Panc1 (cell line): Measurements from ENCODE around the gene DCLK2. TPM values are rescaled to one million over a fixed set of nuclear protein-coding genes. Genes with fewer than 3 reads are reported as not detected.

Experiments
- ATAC-seq: fragments of 200-7000 bp; cut with Tn5 transposase; 2 replicates; pipeline ENCODE4 v1.9.1; 2020; ENCODE audit warnings: mild to moderate bottlenecking, moderate library complexity
- BruUV-seq: library from RNA; stranded (reverse); fragments of 400-500 nt; replicated peaks from 2 replicates; lab custom pipeline; 2021; lab: Mats Ljungman, UMichigan
- CTCF ChIA-PET: fragments of 300-600 bp; sonication (Branson Sonifier 250); formaldehyde crosslinking; loops from one replicate; lab custom pipeline; 2022; ENCODE audit warnings: antibody characterized with exemption; lab: Charles Lee
- POLR2A ChIA-PET: fragments of 300-600 bp; sonication (Branson Sonifier 250); formaldehyde crosslinking; loops from one replicate; lab custom pipeline; 2022; ENCODE audit warnings: antibody characterized with exemption; lab: Charles Lee
- DNase-seq: peaks from one replicate; pipeline ENCODE4 v3.0.0-alpha.2; 2010; ENCODE audit warnings: low read depth, low spot score
- H3K27ac ChIP-seq: 2 replicates; pipeline ENCODE4 v1.5.1; 2011; ENCODE audit warnings: mild to moderate bottlenecking, low read length, inconsistent platforms
- H3K27me3 ChIP-seq: fragments of 200-500 bp; sonication (Bioruptor generic); 2 replicates; pipeline ENCODE4 v1.6.0; 2014; ENCODE audit warnings: low read length, inconsistent platforms; ENCODE audit not compliant: control insufficient read depth, insufficient read depth
- H3K36me3 ChIP-seq: fragments of 200-500 bp; sonication (Bioruptor generic); 2 replicates; pipeline ENCODE4 v1.5.1; 2014; ENCODE audit warnings: inconsistent platforms, mild to moderate bottlenecking, low read length, moderate library complexity; ENCODE audit not compliant: control insufficient read depth, insufficient read depth
- H3K4me1 ChIP-seq: 2 replicates; pipeline ENCODE4 v1.5.1; 2011; ENCODE audit warnings: inconsistent platforms, mild to moderate bottlenecking, low read length, moderate library complexity; ENCODE audit not compliant: control insufficient read depth, insufficient read depth
- H3K4me3 ChIP-seq, 2 experiments: 2 replicates each; pipeline ENCODE4 v1.5.1; 2011 to 2012; ENCODE audit warnings: low read depth in 2 of 2, low read length in 2 of 2, mild to moderate bottlenecking in 2 of 2, inconsistent platforms in 1 of 2, moderate library complexity in 1 of 2
- H3K9me3 ChIP-seq: fragments of 200-500 bp; sonication (Bioruptor generic); 2 replicates; pipeline ENCODE4 v1.5.1; 2014; ENCODE audit warnings: low read depth, mild to moderate bottlenecking, inconsistent platforms, low read length, moderate library complexity; ENCODE audit not compliant: control insufficient read depth, insufficient read depth
- POLR2AphosphoS5 ChIP-seq: IDR thresholded peaks from 2 replicates; pipeline ENCODE4 v1.6.1; 2012; ENCODE audit warnings: mild to moderate bottlenecking, low read depth, low read length, moderate library complexity
- SIN3A ChIP-seq: IDR thresholded peaks from 2 replicates; pipeline ENCODE4 v1.6.1; 2012; ENCODE audit warnings: low read depth, mild to moderate bottlenecking, low read length, moderate library complexity, borderline replicate concordance; ENCODE audit not compliant: insufficient read depth
- TCF7L2 ChIP-seq: IDR thresholded peaks from 2 replicates; pipeline ENCODE4 v1.6.1; 2011; ENCODE audit warnings: mild to moderate bottlenecking, low read depth, low read length, inconsistent platforms
- in situ Hi-C: cut with HindIII; loops from 2 replicates; pipeline ENCODE4 v1.10.0; 2016; ENCODE audit warnings: low sequenced_read_pairs, low pct_unique_long_range_greater_than_20kb
- intact Hi-C: fragments of 100-400 bp; cut with micrococcal nuclease; formaldehyde crosslinking; loops from one replicate; pipeline ENCODE4 v1.10.0; 2022; ENCODE audit not compliant: unreplicated experiment
- total RNA-seq: library from RNA; stranded (reverse); gene quantifications from one replicate; pipeline ENCODE4 v1.2.1, GENCODE V29; 2021; ENCODE audit not compliant: unreplicated experiment
- TF ChIP-seq, protein P1 (sequence below): fragments of 450-650 bp; IDR thresholded peaks from 2 replicates; pipeline ENCODE4 v1.5.1; 2017; ENCODE audit warnings: mild to moderate bottlenecking
- TF ChIP-seq, protein P2 (sequence below), 2 experiments: IDR thresholded peaks; 2 replicates each; pipeline ENCODE4 v1.6.1; 2011 to 2012; ENCODE audit warnings: low read depth in 2 of 2, control low read depth in 1 of 2, low read length in 1 of 2, mild to moderate bottlenecking in 1 of 2, moderate library complexity in 1 of 2; ENCODE audit not compliant: insufficient read depth in 1 of 2

Gene DCLK2
- total RNA-seq, 1 experiment from 2014 or later, result 9.5 TPM

DNA sequence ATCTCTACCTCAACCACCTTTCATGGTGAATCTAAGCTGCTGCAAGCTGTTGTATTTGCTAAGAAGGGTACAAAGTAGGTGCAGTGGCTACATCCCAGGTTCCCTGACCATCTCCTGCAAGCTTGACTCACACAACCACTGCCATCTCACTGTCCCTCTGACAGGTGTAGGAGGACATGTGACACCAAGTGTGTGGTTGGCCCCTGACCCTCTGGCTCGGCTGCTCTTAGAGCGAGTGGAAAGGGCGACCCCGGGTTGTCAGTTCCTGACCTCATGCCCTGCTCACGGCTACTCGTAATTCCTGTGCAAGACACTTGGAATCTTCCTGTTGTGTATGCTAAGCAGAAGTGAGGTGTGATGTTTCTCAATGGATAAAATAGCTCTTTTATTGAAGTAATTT, 184.4 kb downstream of the DCLK2 start:
- H3K4me3 ChIP-seq, result no peak overlapping the region
- in situ Hi-C loops (no loop called here), intact Hi-C loops (no loop called here)
- ATAC-seq (0 out of 2 replicates have a peak, but pooled peaks have one; percentile 38), DNase-seq (no peak)
- H3K9me3 ChIP-seq, result no peaks in the 10 kb centered on the region
- POLR2A ChIA-PET, result no interaction called here
- no peak for TF ChIP-seq TCF7L2
- TF ChIP-seq, protein P1, sequence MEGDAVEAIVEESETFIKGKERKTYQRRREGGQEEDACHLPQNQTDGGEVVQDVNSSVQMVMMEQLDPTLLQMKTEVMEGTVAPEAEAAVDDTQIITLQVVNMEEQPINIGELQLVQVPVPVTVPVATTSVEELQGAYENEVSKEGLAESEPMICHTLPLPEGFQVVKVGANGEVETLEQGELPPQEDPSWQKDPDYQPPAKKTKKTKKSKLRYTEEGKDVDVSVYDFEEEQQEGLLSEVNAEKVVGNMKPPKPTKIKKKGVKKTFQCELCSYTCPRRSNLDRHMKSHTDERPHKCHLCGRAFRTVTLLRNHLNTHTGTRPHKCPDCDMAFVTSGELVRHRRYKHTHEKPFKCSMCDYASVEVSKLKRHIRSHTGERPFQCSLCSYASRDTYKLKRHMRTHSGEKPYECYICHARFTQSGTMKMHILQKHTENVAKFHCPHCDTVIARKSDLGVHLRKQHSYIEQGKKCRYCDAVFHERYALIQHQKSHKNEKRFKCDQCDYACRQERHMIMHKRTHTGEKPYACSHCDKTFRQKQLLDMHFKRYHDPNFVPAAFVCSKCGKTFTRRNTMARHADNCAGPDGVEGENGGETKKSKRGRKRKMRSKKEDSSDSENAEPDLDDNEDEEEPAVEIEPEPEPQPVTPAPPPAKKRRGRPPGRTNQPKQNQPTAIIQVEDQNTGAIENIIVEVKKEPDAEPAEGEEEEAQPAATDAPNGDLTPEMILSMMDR, result no peak
- no peak for TF ChIP-seq SIN3A
- no peak for TF ChIP-seq POLR2AphosphoS5
- TF ChIP-seq, protein P2, sequence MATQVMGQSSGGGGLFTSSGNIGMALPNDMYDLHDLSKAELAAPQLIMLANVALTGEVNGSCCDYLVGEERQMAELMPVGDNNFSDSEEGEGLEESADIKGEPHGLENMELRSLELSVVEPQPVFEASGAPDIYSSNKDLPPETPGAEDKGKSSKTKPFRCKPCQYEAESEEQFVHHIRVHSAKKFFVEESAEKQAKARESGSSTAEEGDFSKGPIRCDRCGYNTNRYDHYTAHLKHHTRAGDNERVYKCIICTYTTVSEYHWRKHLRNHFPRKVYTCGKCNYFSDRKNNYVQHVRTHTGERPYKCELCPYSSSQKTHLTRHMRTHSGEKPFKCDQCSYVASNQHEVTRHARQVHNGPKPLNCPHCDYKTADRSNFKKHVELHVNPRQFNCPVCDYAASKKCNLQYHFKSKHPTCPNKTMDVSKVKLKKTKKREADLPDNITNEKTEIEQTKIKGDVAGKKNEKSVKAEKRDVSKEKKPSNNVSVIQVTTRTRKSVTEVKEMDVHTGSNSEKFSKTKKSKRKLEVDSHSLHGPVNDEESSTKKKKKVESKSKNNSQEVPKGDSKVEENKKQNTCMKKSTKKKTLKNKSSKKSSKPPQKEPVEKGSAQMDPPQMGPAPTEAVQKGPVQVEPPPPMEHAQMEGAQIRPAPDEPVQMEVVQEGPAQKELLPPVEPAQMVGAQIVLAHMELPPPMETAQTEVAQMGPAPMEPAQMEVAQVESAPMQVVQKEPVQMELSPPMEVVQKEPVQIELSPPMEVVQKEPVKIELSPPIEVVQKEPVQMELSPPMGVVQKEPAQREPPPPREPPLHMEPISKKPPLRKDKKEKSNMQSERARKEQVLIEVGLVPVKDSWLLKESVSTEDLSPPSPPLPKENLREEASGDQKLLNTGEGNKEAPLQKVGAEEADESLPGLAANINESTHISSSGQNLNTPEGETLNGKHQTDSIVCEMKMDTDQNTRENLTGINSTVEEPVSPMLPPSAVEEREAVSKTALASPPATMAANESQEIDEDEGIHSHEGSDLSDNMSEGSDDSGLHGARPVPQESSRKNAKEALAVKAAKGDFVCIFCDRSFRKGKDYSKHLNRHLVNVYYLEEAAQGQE (IDR thresholded peaks at IDR 0.05; ENCODE audit: insufficient read depth in 1 of 2, low read depth in 2 of 2, low read length in 1 of 2), result no peak
- H3K27ac ChIP-seq, result no peak overlapping the region
- CTCF ChIA-PET, result no interaction called here
- no peaks in the 10 kb centered on the region for H3K4me1 ChIP-seq
- H3K27me3 ChIP-seq, result no peaks in the 10 kb centered on the region
- H3K36me3 ChIP-seq, result no peaks in the 10 kb centered on the region
- BruUV-seq, result no TSS peak

- DNase-seq, result no peak
- ATAC-seq, result no peak
- in situ Hi-C loops, result no loop called here
- H3K27ac ChIP-seq, result no peak overlapping the region
- CTCF ChIA-PET, result no interaction called here
- TF ChIP-seq SIN3A, result no peak
- TF ChIP-seq, protein P1, result no peak
- TF ChIP-seq POLR2AphosphoS5, result no peak
- TF ChIP-seq, protein P2 (IDR thresholded peaks at IDR 0.05; ENCODE audit: insufficient read depth in 1 of 2, low read depth in 2 of 2, low read length in 1 of 2), result no peak
- TF ChIP-seq TCF7L2, result no peak
- no peaks in the 10 kb centered on the region for H3K4me1 ChIP-seq
- intact Hi-C loops, result no loop called here
- no peaks in the 10 kb centered on the region for H3K9me3 ChIP-seq
- POLR2A ChIA-PET, result interaction anchor here (0.7 kb wide), 1 partner anchor 441 kb away, joined by 3 read pairs; no protein-coding TSS in a partner anchor
- no peaks in the 10 kb centered on the region for H3K36me3 ChIP-seq
- H3K27me3 ChIP-seq, result no peaks in the 10 kb centered on the region
- BruUV-seq, result no TSS peak
- no peak overlapping the region for H3K4me3 ChIP-seq
Measured at GRCh38 chr4:150264595-150265161, 186.4 kb downstream of the DCLK2 start.
